Neuron (in vitro differentiated cells): ENCODE data around the gene PRSS12.
A peak's percentile ranks its signal among the peaks of the same experiment; 100 is the strongest.
"Not testable (repeated sequence)": the region's sequence is repeated elsewhere in the genome, so short reads cannot be mapped to it uniquely, and the experiment has no call there.

Experiments used
- H2AFZ ChIP-seq: one replicate; pipeline ENCODE4 v1.6.1; 2013; ENCODE audit warnings: low read depth, mild to moderate bottlenecking, inconsistent platforms, low read length, moderate library complexity
- H3K27me3 ChIP-seq: one replicate; pipeline ENCODE4 v1.6.1; 2013; ENCODE audit warnings: low read length; ENCODE audit not compliant: insufficient read depth
- H3K36me3 ChIP-seq: one replicate; pipeline ENCODE4 v1.6.1; 2013; ENCODE audit warnings: low read length; ENCODE audit not compliant: insufficient read depth
- H3K4me1 ChIP-seq: one replicate; pipeline ENCODE4 v1.6.1; 2013; ENCODE audit warnings: low read length; ENCODE audit not compliant: insufficient read depth
- H3K4me3 ChIP-seq: 2 replicates; pipeline ENCODE4 v1.5.1; 2013; ENCODE audit warnings: mild to moderate bottlenecking, low read length, moderate library complexity
- H3K9me3 ChIP-seq: one replicate; pipeline ENCODE4 v1.6.1; 2013; ENCODE audit warnings: low read length

Gene PRSS12

DNA sequence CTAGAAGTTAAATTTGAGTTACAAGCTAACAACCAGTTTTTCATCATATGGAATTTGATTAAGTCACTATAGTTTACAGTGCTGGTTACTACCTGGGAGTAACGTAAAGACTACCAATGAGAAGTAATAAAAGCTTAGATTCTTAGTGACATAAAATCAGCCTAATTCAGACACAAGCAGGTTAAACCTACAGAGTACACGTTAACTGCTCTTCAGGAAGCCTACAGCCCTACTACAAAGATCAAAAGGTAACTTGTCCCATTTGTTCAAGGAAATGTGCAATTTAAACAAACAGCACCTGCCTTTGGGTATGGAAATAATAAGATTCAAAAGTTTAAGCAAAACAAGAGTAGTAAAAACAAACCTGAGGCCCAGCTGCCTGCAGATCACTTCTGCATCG, 21.5 kb downstream of the PRSS12 start:
- H3K27me3 ChIP-seq, result no peaks in the 10 kb centered on the region
- H3K4me1 ChIP-seq, result peaks cover 8% of the 10 kb centered on the region
- no peaks in the 10 kb centered on the region for H3K36me3 ChIP-seq
- H3K9me3 ChIP-seq, result no peaks in the 10 kb centered on the region
- H3K4me3 ChIP-seq, result no peak overlapping the region
- no peak overlapping the region for H2AFZ ChIP-seq

- no peaks in the 10 kb centered on the region for H3K4me1 ChIP-seq
- no peak overlapping the region for H3K4me3 ChIP-seq
- no peak overlapping the region for H2AFZ ChIP-seq
Observed at GRCh38 chr4:118329849-118330248, 23.0 kb downstream of the PRSS12 start.

GRCh38 chr4:118327554-118328241, 25.1 kb downstream of the PRSS12 start:
- Histone ChIP-seq H2AFZ (no peak overlapping the region), H3K4me1 (no peaks in the 10 kb centered on the region), H3K9me3 (no peaks in the 10 kb centered on the region), H3K4me3 (no peak overlapping the region), H3K36me3 (no peaks in the 10 kb centered on the region), H3K27me3 (no peaks in the 10 kb centered on the region)

More at GRCh38 chr4:118329849-118330248, 23.0 kb downstream of the PRSS12 start:
- Histone ChIP-seq H3K9me3 (no peaks in the 10 kb centered on the region), H3K36me3 (no peaks in the 10 kb centered on the region), H3K27me3 (no peaks in the 10 kb centered on the region)

- no peaks in the 10 kb centered on the region for H3K27me3 ChIP-seq
- H3K9me3 ChIP-seq, result no peaks in the 10 kb centered on the region
- H3K4me3 ChIP-seq, result no peak overlapping the region
- no peaks in the 10 kb centered on the region for H3K4me1 ChIP-seq
- no peak overlapping the region for H2AFZ ChIP-seq
- H3K36me3 ChIP-seq, result no peaks in the 10 kb centered on the region
Observed at GRCh38 chr4:118326585-118326984, 26.2 kb downstream of the PRSS12 start.

- Histone ChIP-seq H2AFZ (no peak overlapping the region), H3K36me3 (no peaks in the 10 kb centered on the region), H3K27me3 (no peaks in the 10 kb centered on the region), H3K4me1 (no peaks in the 10 kb centered on the region), H3K9me3 (no peaks in the 10 kb centered on the region), H3K4me3 (no peak overlapping the region)
Observed at GRCh38 chr4:118325431-118325830, 27.4 kb downstream of the PRSS12 start.

DNA sequence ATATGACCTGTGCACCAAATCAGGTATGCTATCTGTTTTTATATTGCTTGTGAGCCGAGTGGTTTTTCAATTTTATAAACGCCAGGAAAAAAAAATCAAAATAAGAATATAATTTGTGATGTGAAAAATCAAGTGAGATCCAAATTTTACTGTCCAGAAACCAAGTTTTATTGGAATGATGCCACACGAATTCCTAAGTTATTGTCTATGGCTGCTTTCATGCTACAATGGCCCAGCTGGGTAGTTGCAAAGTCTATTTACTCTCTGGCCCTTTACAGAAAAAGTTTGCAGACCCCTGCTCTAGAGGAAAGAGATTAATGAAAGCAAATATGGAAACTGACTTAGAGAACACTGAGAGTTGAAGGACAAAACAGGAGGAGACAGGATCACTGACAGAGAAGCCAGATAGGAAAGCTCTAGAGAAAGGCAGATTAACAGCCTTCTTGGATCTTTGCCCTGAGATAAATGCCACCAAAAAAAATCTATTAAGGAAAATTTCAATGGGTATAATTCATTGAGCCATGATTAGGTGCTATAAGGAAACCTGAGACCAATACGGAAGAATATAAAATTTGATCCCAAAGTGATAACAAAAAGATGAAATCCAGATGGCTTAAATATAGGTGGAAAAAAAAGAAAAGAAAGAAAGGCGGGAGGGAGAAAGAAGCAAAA, 29.8 kb downstream of the PRSS12 start:
- Histone ChIP-seq H3K9me3 (no peaks in the 10 kb centered on the region), H3K4me1 (no peaks in the 10 kb centered on the region), H3K4me3 (no peak overlapping the region), H3K27me3 (no peaks in the 10 kb centered on the region), H3K36me3 (no peaks in the 10 kb centered on the region), H2AFZ (no peak overlapping the region)

DNA sequence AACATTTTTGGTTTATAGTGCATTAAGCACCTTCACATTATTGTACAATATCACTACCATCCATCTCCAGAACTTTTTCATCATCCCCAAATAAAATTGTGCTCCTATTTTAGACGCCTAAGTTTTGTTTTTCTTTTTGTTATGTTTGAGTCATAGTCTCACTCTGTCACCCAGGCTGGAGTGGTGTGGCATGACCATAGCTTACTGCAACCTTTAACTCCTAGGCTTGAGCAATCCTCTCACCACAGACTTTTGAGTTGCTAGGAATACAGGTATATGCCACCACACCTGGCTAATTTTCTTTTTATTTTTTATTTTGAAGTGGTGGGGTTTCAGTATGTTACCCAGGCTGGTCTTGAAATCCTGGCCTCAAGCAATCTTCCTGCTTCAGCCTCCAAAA, 33.9 kb downstream of the PRSS12 start:
- Histone ChIP-seq H3K4me1 (peaks cover 9% of the 10 kb centered on the region), H2AFZ (no peak overlapping the region), H3K27me3 (no peaks in the 10 kb centered on the region), H3K4me3 (no peak overlapping the region), H3K9me3 (no peaks in the 10 kb centered on the region), H3K36me3 (no peaks in the 10 kb centered on the region)

- H2AFZ ChIP-seq, result no peak overlapping the region
- no peak overlapping the region for H3K4me3 ChIP-seq
- peaks cover 9% of the 10 kb centered on the region for H3K4me1 ChIP-seq
- no peaks in the 10 kb centered on the region for H3K27me3 ChIP-seq
- no peaks in the 10 kb centered on the region for H3K36me3 ChIP-seq
- no peaks in the 10 kb centered on the region for H3K9me3 ChIP-seq
Observed at GRCh38 chr4:118317691-118318090, 35.1 kb downstream of the PRSS12 start.

DNA sequence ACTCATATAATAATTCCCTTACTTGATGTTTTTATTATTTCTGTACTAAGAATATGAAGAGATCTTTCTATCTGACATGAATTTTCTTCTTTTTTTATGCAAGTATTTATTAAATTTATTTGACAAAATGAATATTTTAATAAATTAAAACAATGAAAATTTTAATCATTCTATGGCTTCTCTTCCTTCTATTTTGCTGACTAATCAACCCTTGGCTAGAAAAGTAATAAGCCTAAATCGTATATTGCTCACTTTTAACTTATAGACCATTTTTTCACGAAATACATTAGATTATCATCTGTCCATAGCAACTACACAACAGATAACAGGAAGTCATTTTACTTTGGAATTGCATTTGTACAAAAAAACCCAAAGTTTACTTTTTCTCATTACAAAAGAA, 38.6 kb downstream of the PRSS12 start:
- H3K4me1 ChIP-seq, result peaks cover 9% of the 10 kb centered on the region
- H2AFZ ChIP-seq, result no peak overlapping the region

DNA sequence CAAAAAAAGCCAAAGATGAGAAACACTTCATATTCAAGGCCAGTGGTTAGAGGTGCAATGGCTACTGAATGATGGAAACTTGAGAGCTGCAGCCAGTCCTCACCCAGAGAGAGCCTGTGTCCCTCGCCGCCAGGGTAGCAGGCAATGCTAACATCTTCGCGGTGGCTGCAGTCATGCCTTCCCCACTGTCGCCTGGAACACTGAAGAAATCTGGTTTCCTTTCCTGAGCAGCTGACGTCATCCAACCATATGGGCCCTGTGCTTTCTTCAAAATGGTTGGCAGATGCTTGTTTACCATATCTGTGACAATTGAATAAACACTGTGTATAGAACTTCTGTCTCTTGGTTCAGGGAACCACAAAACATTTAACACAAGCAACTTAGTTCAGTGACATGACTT, 39.7 kb downstream of the PRSS12 start:
- peaks cover 9% of the 10 kb centered on the region for H3K4me1 ChIP-seq
- no peaks in the 10 kb centered on the region for H3K9me3 ChIP-seq
- no peak overlapping the region for H3K4me3 ChIP-seq
- H3K36me3 ChIP-seq, result no peaks in the 10 kb centered on the region
- peak overlapping the region; percentile 37 for H2AFZ ChIP-seq
- no peaks in the 10 kb centered on the region for H3K27me3 ChIP-seq

More for the DNA sequence above, 38.6 kb downstream of the PRSS12 start:
- Histone ChIP-seq H3K9me3 (no peaks in the 10 kb centered on the region), H3K27me3 (no peaks in the 10 kb centered on the region), H3K4me3 (no peak overlapping the region), H3K36me3 (no peaks in the 10 kb centered on the region)

GRCh38 chr4:118308306-118309030, 44.3 kb downstream of the PRSS12 start:
- H2AFZ ChIP-seq, result no peak overlapping the region
- no peak overlapping the region for H3K4me3 ChIP-seq
- no peaks in the 10 kb centered on the region for H3K27me3 ChIP-seq
- H3K36me3 ChIP-seq, result no peaks in the 10 kb centered on the region
- no peaks in the 10 kb centered on the region for H3K4me1 ChIP-seq
- no peaks in the 10 kb centered on the region for H3K9me3 ChIP-seq

DNA sequence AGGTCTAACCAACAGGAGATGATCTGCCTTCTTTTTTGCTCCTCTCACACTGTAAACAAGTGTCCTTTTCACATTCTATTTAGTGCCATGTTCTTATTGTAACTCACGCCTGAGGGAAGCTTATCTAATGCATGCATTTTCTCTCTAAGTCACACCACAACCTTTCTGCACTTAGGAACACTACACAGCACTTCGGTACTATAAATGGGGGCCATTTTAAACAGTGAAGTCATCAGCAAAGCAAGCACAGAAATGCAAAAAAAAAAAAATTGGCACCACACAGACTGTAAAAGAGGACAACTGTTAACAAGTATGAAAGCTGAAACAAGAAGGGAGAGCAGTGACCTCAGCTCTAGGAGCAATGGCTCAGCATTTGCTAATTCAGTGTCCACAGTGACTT, 45.2 kb downstream of the PRSS12 start:
- no peaks in the 10 kb centered on the region for H3K36me3 ChIP-seq
- no peaks in the 10 kb centered on the region for H3K4me1 ChIP-seq
- H2AFZ ChIP-seq, result no peak overlapping the region
- no peaks in the 10 kb centered on the region for H3K9me3 ChIP-seq
- no peaks in the 10 kb centered on the region for H3K27me3 ChIP-seq
- H3K4me3 ChIP-seq, result no peak overlapping the region

GRCh38 chr4:118299619-118300018, 53.2 kb downstream of the PRSS12 start:
- not testable (repeated sequence) for H3K9me3 ChIP-seq, H3K36me3 ChIP-seq, H2AFZ ChIP-seq, H3K27me3 ChIP-seq, H3K4me1 ChIP-seq, H3K4me3 ChIP-seq
